Naive thymus-derived CD4-positive, alpha-beta T cell (primary cell): ENCODE data around the gene AJM1. TPM values are rescaled to one million over a fixed set of nuclear protein-coding genes. Genes with fewer than 3 reads are reported as not detected.
"Not testable (repeated sequence)": the region's sequence is repeated elsewhere in the genome, so short reads cannot be mapped to it uniquely, and the experiment has no call there.

Source experiments
- ATAC-seq: fragments of 150-1000 bp; cut with Tn5 transposase; 2 replicates; pipeline ENCODE4 v1.10.0; 2021; ENCODE audit warnings: mild to moderate bottlenecking, moderate library complexity
- CTCF ChIA-PET: fragments of 350-600 bp; sonication (Branson Sonifier 250); formaldehyde crosslinking; loops from one replicate; lab custom pipeline; 2021; ENCODE audit warnings: antibody characterized with exemption; lab: Charles Lee
- POLR2A ChIA-PET: fragments of 350-600 bp; sonication (Branson Sonifier 250); formaldehyde crosslinking; loops from one replicate; lab custom pipeline; 2021; ENCODE audit warnings: antibody characterized with exemption, inconsistent platforms; lab: Charles Lee
- DNase-seq, 9 donors: peaks; one replicate each; pipeline versions ENCODE4 v3.0.0 to v3.0.0-alpha.2; 2020 to 2022; ENCODE audit warnings: mixed read lengths in 1 of 9
- H3K27ac ChIP-seq: one replicate; pipeline ENCODE4 v1.7.0; 2013; ENCODE audit warnings: mild to moderate bottlenecking, low read depth, low read length, moderate library complexity
- H3K27me3 ChIP-seq, 2 donors: one replicate each; pipeline ENCODE4 v1.7.0; 2013; ENCODE audit warnings: low read length in 2 of 2, mild to moderate bottlenecking in 2 of 2, moderate library complexity in 2 of 2; ENCODE audit not compliant: control insufficient read depth in 2 of 2, insufficient read depth in 2 of 2
- H3K36me3 ChIP-seq, 3 experiments: 1 replicate in 2 of 3; 2 replicates in 1 of 3; pipeline ENCODE4 v1.7.0; 2013; ENCODE audit warnings: low read length in 3 of 3, mild to moderate bottlenecking in 3 of 3, moderate library complexity in 1 of 3; ENCODE audit not compliant: insufficient read depth in 3 of 3, control insufficient read depth in 2 of 3
- H3K4me1 ChIP-seq, 2 donors: one replicate each; pipeline ENCODE4 v1.7.0; 2013; ENCODE audit warnings: low read length in 2 of 2, mild to moderate bottlenecking in 2 of 2, moderate library complexity in 1 of 2; ENCODE audit not compliant: control insufficient read depth in 2 of 2, insufficient read depth in 2 of 2
- H3K4me3 ChIP-seq: 2 replicates; pipeline ENCODE4 v1.7.0; 2013; ENCODE audit warnings: mild to moderate bottlenecking, low read length
- H3K9me3 ChIP-seq, 3 experiments: 1 replicate in 2 of 3; 2 replicates in 1 of 3; pipeline ENCODE4 v1.7.0; 2013; ENCODE audit warnings: low read length in 3 of 3; ENCODE audit not compliant: control insufficient read depth in 2 of 3
- H3K27ac Mint-ChIP-seq, 9 donors: one replicate each; pipeline ENCODE4 v1.8.0; 2020 to 2022; ENCODE audit warnings: mixed read lengths in 9 of 9, mild to moderate bottlenecking in 8 of 9, moderate library complexity in 5 of 9, inconsistent platforms in 2 of 9
- H3K27me3 Mint-ChIP-seq, 5 donors: one replicate each; pipeline ENCODE4 v1.8.0; 2021 to 2022; ENCODE audit warnings: mixed read lengths in 5 of 5, mild to moderate bottlenecking in 1 of 5
- H3K36me3 Mint-ChIP-seq, 5 donors: one replicate each; pipeline ENCODE4 v1.8.0; 2020 to 2022; ENCODE audit warnings: mixed read lengths in 5 of 5, mild to moderate bottlenecking in 3 of 5, inconsistent platforms in 1 of 5
- H3K4me1 Mint-ChIP-seq, 7 donors: one replicate each; pipeline ENCODE4 v1.8.0; 2020 to 2022; ENCODE audit warnings: mixed read lengths in 7 of 7, mild to moderate bottlenecking in 3 of 7, inconsistent platforms in 1 of 7
- H3K4me3 Mint-ChIP-seq, 10 donors: one replicate each; pipeline ENCODE4 v1.8.0; 2020 to 2022; ENCODE audit warnings: mild to moderate bottlenecking in 10 of 10, mixed read lengths in 10 of 10, moderate library complexity in 6 of 10, inconsistent platforms in 2 of 10
- H3K9me3 Mint-ChIP-seq, 11 donors: one replicate each; pipeline ENCODE4 v1.8.0; 2020 to 2022; ENCODE audit warnings: mixed read lengths in 11 of 11, mild to moderate bottlenecking in 4 of 11, inconsistent platforms in 1 of 11, moderate library complexity in 1 of 11
- intact Hi-C, 2 donors: fragments of 100-400 bp; cut with micrococcal nuclease; formaldehyde crosslinking; loops; one replicate each; pipeline ENCODE4 v1.15.1; 2023
- polyA plus RNA-seq, 2 donors: library from polyadenylated mRNA; unstranded; fragments of 300-500 nt; fragmentation: Illumina TruSeq; gene quantifications; one replicate each; pipeline ENCODE4 v1.2.3, GENCODE V29; 2021
- total RNA-seq, 6 experiments: library from RNA in 5 of 6; stranded (reverse) in 5 of 6; gene quantifications; 1 replicate in 5 of 6; 2 replicates in 1 of 6; pipeline ENCODE4 v1.2.3 and lab custom pipeline; 2021 to 2026

The AJM1 gene
- total and polyA plus RNA-seq, 7 experiments from 2014 or later = 0.04 to 7.5 (median 1.3) TPM; not detected in 1

DNA sequence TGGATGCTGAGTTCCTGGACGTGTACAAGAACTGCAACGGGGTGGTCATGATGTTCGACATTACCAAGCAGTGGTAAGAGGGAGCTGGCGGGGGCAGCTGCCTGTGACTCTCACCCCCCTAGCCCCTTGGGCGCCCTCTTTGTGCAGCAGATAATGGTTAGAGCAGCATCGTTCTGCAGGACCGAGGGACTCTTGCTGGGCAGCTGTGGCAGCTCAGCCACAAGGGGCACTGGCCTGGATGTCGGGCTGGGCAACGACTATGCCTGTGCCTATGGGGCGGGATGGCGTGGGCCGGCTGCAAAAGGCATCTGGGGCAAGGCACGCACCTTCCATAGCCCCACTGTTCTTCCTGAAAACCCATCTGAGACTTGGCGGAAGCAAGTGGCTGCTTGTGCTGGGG is 12.9 kb upstream of the AJM1 start:
- Histone ChIP-seq H3K4me1 (no peaks in the 10 kb centered on the region), H3K27ac (no peak overlapping the region), H3K36me3 (peaks cover 0 to 77% (median 7%) of the 10 kb centered on the region in 3 experiments), H3K4me3 (no peak overlapping the region), H3K9me3 (no peaks in the 10 kb centered on the region), H3K27me3 (no peaks in the 10 kb centered on the region)
- Mint-ChIP-seq H3K4me1 (no peaks in the 10 kb centered on the region), H3K9me3 (no peaks in the 10 kb centered on the region), H3K36me3 (peaks cover 0 to 11% (median 0%) of the 10 kb centered on the region in 5 donors), H3K27me3 (no peaks in the 10 kb centered on the region), H3K4me3 (no peak overlapping the region), H3K27ac (no peak overlapping the region)
- intact Hi-C loops = no loop called here
- CTCF ChIA-PET = no interaction called here
- ATAC-seq (no peak), DNase-seq (no peak)
- POLR2A ChIA-PET = no interaction called here

- no peak overlapping the region for H3K27ac ChIP-seq
- intact Hi-C loops = no loop called here
- peaks cover 0 to 11% (median 0%) of the 10 kb centered on the region in 5 donors for H3K36me3 Mint-ChIP-seq
- H3K4me1 ChIP-seq = no peaks in the 10 kb centered on the region
- H3K9me3 Mint-ChIP-seq = no peaks in the 10 kb centered on the region
- H3K4me3 ChIP-seq = no peak overlapping the region
- no peaks in the 10 kb centered on the region for H3K9me3 ChIP-seq
- ChIA-PET POLR2A (no interaction called here), CTCF (no interaction called here)
- H3K27me3 ChIP-seq = no peaks in the 10 kb centered on the region
- H3K27me3 Mint-ChIP-seq = no peaks in the 10 kb centered on the region
- no peak for DNase-seq
- no peak overlapping the region for H3K27ac Mint-ChIP-seq
- no peaks in the 10 kb centered on the region for H3K4me1 Mint-ChIP-seq
- H3K4me3 Mint-ChIP-seq = no peak overlapping the region
- ATAC-seq = no peak
- peaks cover 0 to 69% (median 7%) of the 10 kb centered on the region in 3 experiments for H3K36me3 ChIP-seq
Measured at GRCh38 chr9:136829981-136830885, 12.0 kb upstream of the AJM1 start.

DNA sequence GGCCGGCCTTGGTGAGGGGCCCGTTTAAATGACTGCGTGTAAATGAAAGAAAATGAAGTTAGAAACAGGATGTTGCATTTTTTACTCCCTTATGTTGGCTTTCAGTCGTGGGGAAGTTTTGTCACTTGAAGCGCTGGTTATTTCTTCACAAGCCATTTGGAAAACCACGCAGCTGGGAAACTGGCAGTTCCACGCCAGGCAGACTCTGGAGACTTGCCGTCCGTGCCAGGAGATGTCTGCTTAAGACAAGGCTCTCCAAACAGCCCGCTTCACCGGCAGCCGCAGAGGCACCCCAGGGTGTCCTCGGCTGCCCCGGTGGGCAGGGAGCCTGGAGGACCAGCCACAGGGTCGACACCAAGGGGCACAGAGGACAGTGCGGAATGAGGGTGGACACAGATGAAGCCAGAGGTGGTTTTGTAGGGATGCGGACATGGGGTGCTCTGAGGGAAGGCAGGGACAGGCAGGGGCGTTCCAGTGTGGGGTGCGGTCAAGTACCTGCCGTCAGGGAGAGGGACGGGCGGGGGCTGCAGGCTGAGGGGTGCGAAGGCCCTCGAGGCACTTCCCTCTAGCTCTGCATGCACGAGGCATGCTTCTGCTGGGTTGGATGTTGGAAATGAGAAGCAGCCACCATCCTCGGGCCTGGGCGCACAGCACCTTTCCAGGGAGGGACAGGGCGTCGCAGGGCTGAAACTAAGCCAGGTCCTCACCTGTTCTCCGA is 11.1 kb upstream of the AJM1 start:
- CTCF ChIA-PET = no interaction called here
- Histone ChIP-seq H3K9me3 (no peaks in the 10 kb centered on the region), H3K4me1 (no peaks in the 10 kb centered on the region), H3K27me3 (no peaks in the 10 kb centered on the region), H3K27ac (no peak overlapping the region), H3K36me3 (peaks cover 0 to 60% (median 7%) of the 10 kb centered on the region in 3 experiments), H3K4me3 (no peak overlapping the region)
- Mint-ChIP-seq H3K4me1 (no peaks in the 10 kb centered on the region), H3K36me3 (peaks cover 0 to 11% (median 0%) of the 10 kb centered on the region in 5 donors), H3K9me3 (no peaks in the 10 kb centered on the region), H3K4me3 (no peak overlapping the region), H3K27ac (no peak overlapping the region), H3K27me3 (no peaks in the 10 kb centered on the region)
- POLR2A ChIA-PET = no interaction called here
- no peak for DNase-seq
- no peak for ATAC-seq
- intact Hi-C loops = no loop called here

- no peaks in the 10 kb centered on the region for H3K27me3 ChIP-seq
- H3K9me3 ChIP-seq = no peaks in the 10 kb centered on the region
- Mint-ChIP-seq H3K4me1 (no peaks in the 10 kb centered on the region), H3K27ac (no peak overlapping the region), H3K9me3 (no peaks in the 10 kb centered on the region), H3K4me3 (no peak overlapping the region), H3K27me3 (no peaks in the 10 kb centered on the region), H3K36me3 (peaks cover 0 to 11% (median 0%) of the 10 kb centered on the region in 5 donors)
- ATAC-seq (no peak), DNase-seq (no peak)
- ChIA-PET POLR2A (no interaction called here), CTCF (no interaction called here)
- H3K4me1 ChIP-seq = no peaks in the 10 kb centered on the region
- intact Hi-C loops = no loop called here
- peaks cover 0 to 60% (median 7%) of the 10 kb centered on the region in 3 experiments for H3K36me3 ChIP-seq
- no peak overlapping the region for H3K27ac ChIP-seq
- H3K4me3 ChIP-seq = no peak overlapping the region
Measured at GRCh38 chr9:136831720-136832104, 10.6 kb upstream of the AJM1 start.

- Mint-ChIP-seq H3K4me1 (no peaks in the 10 kb centered on the region), H3K36me3 (peaks cover 0 to 11% (median 0%) of the 10 kb centered on the region in 5 donors), H3K4me3 (no peak overlapping the region), H3K9me3 (no peaks in the 10 kb centered on the region), H3K27ac (peak overlapping the region in 1 of 9 donors; percentile 23), H3K27me3 (no peaks in the 10 kb centered on the region)
- ChIA-PET POLR2A (no interaction called here), CTCF (no interaction called here)
- Histone ChIP-seq H3K36me3 (peaks cover 0 to 55% (median 7%) of the 10 kb centered on the region in 3 experiments), H3K4me1 (no peaks in the 10 kb centered on the region), H3K27ac (no peak overlapping the region), H3K9me3 (no peaks in the 10 kb centered on the region), H3K4me3 (no peak overlapping the region), H3K27me3 (no peaks in the 10 kb centered on the region)
- no peak for ATAC-seq
- intact Hi-C loops = no loop called here
- DNase-seq = no peak
Measured at GRCh38 chr9:136832581-136832980, 9.7 kb upstream of the AJM1 start.

GRCh38 chr9:136833381-136834048 is 8.8 kb upstream of the AJM1 start:
- H3K9me3 Mint-ChIP-seq, H3K4me3 ChIP-seq, H3K27ac ChIP-seq, H3K4me1 ChIP-seq, DNase-seq, H3K9me3 ChIP-seq, POLR2A ChIA-PET, H3K4me3 Mint-ChIP-seq, ATAC-seq, CTCF ChIA-PET, H3K27me3 Mint-ChIP-seq, H3K4me1 Mint-ChIP-seq, H3K27ac Mint-ChIP-seq, intact Hi-C loops, H3K27me3 ChIP-seq: not testable (repeated sequence)
- H3K36me3 Mint-ChIP-seq = peaks cover 0 to 11% (median 0%) of the 10 kb centered on the region in 5 donors
- peaks cover 0 to 50% (median 7%) of the 10 kb centered on the region in 3 experiments for H3K36me3 ChIP-seq
